ENCODE data around the gene TWNK.

DNA sequence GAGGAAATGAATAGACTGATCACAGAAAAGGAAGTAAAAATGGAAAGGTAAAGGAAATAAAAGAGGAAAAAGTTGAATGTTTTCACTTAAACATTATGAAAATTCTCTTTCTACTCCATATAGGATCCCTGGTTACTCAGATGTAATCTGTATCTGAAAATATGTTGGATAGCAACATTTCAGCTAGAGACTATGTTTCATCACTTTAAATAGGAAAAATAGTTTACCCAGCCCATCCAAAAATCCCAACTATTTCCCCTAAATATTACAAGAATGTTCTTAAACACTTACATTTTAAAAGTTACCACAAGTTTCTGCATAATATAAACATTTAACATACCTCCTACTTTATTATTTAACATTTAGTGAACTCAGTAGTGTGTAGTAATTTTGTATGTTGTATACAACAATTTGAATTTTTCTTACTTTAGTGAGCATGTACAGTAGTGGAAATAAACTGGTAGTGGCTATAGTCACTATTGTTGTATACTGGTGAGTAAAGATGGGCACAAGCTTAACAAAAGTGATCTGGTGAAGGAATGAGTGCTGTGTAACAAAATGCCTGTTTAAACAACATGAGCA lies 47.5 kb upstream of the TWNK start:
- TF ChIP-seq, protein P1, sequence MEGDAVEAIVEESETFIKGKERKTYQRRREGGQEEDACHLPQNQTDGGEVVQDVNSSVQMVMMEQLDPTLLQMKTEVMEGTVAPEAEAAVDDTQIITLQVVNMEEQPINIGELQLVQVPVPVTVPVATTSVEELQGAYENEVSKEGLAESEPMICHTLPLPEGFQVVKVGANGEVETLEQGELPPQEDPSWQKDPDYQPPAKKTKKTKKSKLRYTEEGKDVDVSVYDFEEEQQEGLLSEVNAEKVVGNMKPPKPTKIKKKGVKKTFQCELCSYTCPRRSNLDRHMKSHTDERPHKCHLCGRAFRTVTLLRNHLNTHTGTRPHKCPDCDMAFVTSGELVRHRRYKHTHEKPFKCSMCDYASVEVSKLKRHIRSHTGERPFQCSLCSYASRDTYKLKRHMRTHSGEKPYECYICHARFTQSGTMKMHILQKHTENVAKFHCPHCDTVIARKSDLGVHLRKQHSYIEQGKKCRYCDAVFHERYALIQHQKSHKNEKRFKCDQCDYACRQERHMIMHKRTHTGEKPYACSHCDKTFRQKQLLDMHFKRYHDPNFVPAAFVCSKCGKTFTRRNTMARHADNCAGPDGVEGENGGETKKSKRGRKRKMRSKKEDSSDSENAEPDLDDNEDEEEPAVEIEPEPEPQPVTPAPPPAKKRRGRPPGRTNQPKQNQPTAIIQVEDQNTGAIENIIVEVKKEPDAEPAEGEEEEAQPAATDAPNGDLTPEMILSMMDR (IDR thresholded peaks at IDR 0.05): no peak
- TF ChIP-seq POLR2A (IDR thresholded peaks at IDR 0.05): no peak

All from heart left ventricle (tissue), 13 donors.